Measurements from ENCODE around the gene UROC1. TPM values are rescaled to one million over a fixed set of nuclear protein-coding genes. Genes with fewer than 3 reads are reported as not detected.

UROC1 gene
- total RNA-seq, 1 experiment from 2014 or later, result not detected

GRCh38 chr3:126546549-126547239, 29.1 kb upstream of the UROC1 start:
- no peaks in the 10 kb centered on the region for H3K36me3 ChIP-seq (ENCODE audit: control insufficient read depth in 1 of 2, insufficient read depth in 2 of 2, low read length in 2 of 2)
- RAD21 ChIA-PET (ENCODE audit: low non-redundant PET in 1 of 2, low total read pairs in 2 of 2, uncharacterized antibody in 2 of 2, unreplicated experiment in 2 of 2), result no interaction called here
- H3K27ac ChIP-seq (ENCODE audit: low read depth, low read length), result no peak overlapping the region
- peaks cover 0 to 6% of the 10 kb centered on the region in 2 experiments; a peak in 1 of 4 replicates for H3K4me1 ChIP-seq (ENCODE audit: control insufficient read depth in 1 of 2, insufficient read depth in 2 of 2, low read length in 2 of 2)
- intact Hi-C loops (cut with micrococcal nuclease), result no loop called here
- no peak for DNase-seq (ENCODE audit: low read depth, low spot score)
- no peaks in the 10 kb centered on the region for H3K9me2 ChIP-seq (ENCODE audit: insufficient read depth)
- ATAC-seq, result no peak
- no peaks in the 10 kb centered on the region for H3K9me3 ChIP-seq (ENCODE audit: control insufficient read depth in 1 of 2, insufficient read depth in 1 of 2, low read depth in 1 of 2, low read length in 2 of 2)
- no peak overlapping the region for H2AFZ ChIP-seq (ENCODE audit: low read depth, low read length, poor library complexity, severe bottlenecking)
- no peak for TF ChIP-seq SP1 (IDR thresholded peaks at IDR 0.05; ENCODE audit: low read depth)
- TF ChIP-seq CTCF (IDR thresholded peaks at IDR 0.05 in 2 of 3, conservative IDR thresholded peaks at IDR 0.05 in 1 of 3; ENCODE audit: borderline replicate concordance in 1 of 3, insufficient read depth in 1 of 3, low read depth in 2 of 3, low read length in 2 of 3), result no peak
- TF ChIP-seq ATF3 (IDR thresholded peaks at IDR 0.05), result no peak
- TF ChIP-seq POLR2A (IDR thresholded peaks at IDR 0.05; ENCODE audit: borderline replicate concordance, extremely low read depth, insufficient read depth, insufficient read length), result no peak
- TF ChIP-seq EZH2phosphoT487 (IDR thresholded peaks at IDR 0.05; ENCODE audit: borderline replicate concordance), result no peak
- TF ChIP-seq CBX3 (IDR thresholded peaks at IDR 0.05; ENCODE audit: low read depth), result no peak
- TF ChIP-seq, protein P1, sequence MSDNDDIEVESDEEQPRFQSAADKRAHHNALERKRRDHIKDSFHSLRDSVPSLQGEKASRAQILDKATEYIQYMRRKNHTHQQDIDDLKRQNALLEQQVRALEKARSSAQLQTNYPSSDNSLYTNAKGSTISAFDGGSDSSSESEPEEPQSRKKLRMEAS (IDR thresholded peaks at IDR 0.05), result no peak
- TF ChIP-seq JUND (IDR thresholded peaks at IDR 0.05), result no peak
- no peak for TF ChIP-seq ELF1 (IDR thresholded peaks at IDR 0.05; ENCODE audit: borderline replicate concordance, low read depth)
- TF ChIP-seq POLR2AphosphoS5 (IDR thresholded peaks at IDR 0.05; ENCODE audit: low read depth, low read length), result no peak
- TF ChIP-seq, protein P2, sequence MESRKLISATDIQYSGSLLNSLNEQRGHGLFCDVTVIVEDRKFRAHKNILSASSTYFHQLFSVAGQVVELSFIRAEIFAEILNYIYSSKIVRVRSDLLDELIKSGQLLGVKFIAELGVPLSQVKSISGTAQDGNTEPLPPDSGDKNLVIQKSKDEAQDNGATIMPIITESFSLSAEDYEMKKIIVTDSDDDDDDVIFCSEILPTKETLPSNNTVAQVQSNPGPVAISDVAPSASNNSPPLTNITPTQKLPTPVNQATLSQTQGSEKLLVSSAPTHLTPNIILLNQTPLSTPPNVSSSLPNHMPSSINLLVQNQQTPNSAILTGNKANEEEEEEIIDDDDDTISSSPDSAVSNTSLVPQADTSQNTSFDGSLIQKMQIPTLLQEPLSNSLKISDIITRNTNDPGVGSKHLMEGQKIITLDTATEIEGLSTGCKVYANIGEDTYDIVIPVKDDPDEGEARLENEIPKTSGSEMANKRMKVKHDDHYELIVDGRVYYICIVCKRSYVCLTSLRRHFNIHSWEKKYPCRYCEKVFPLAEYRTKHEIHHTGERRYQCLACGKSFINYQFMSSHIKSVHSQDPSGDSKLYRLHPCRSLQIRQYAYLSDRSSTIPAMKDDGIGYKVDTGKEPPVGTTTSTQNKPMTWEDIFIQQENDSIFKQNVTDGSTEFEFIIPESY (IDR thresholded peaks at IDR 0.05; ENCODE audit: extremely low read depth, insufficient replicate concordance, low read length), result no peak
- TF ChIP-seq CEBPB (IDR thresholded peaks at IDR 0.05; ENCODE audit: low read depth), result no peak
- TF ChIP-seq YY1 (IDR thresholded peaks at IDR 0.05; ENCODE audit: extremely low read depth, insufficient replicate concordance, low read depth, low read length), result no peak
- no peak for TF ChIP-seq FOSL1 (IDR thresholded peaks at IDR 0.05; ENCODE audit: low read depth)
- no peak for TF ChIP-seq ZNF274 (IDR thresholded peaks at IDR 0.05; ENCODE audit: low read depth, low read length)
- CTCF ChIA-PET, result no interaction called here
- no peaks in the 10 kb centered on the region for H3K79me2 ChIP-seq (ENCODE audit: insufficient read depth, low read length)
- BruUV-seq (replicated peaks), result no TSS peak
- no peak overlapping the region for H3K4me2 ChIP-seq (ENCODE audit: low read length)
- H3K27me3 ChIP-seq (ENCODE audit: insufficient read depth, low read length), result peaks cover 2% of the 10 kb centered on the region; the same call in 1 of the 2 replicates
- H3K9ac ChIP-seq (ENCODE audit: low read length), result no peak overlapping the region
- no peaks in the 10 kb centered on the region for H4K20me1 ChIP-seq (ENCODE audit: insufficient read depth)
- no peak overlapping the region for H3K4me3 ChIP-seq (replicated peaks in 1 of 2; ENCODE audit: low read depth in 1 of 2, low read length in 2 of 2)
- POLR2A ChIA-PET, result no interaction called here

Measured in HCT116 (cell line).